Measurements from ENCODE around the gene CELSR2. TPM values are rescaled to one million over a fixed set of nuclear protein-coding genes. Genes with fewer than 3 reads are reported as not detected.

Gene CELSR2
- total RNA-seq, 4 donors from 2014 or later = 86.4 to 109 (median 102) TPM

- 81 to 86% methylated on average over 7 of the region's 7 CpGs for WGBS, 2 donors
- intact Hi-C loops (cut with DNase I; ENCODE audit: low total_unique reads) = no loop called here
- DNase-seq (ENCODE audit: low spot score in 2 of 2) = peak in 1 of 2 donors; percentile 79
- no peak overlapping the region for H3K4me3 ChIP-seq (ENCODE audit: low read depth, poor library complexity, severe bottlenecking)
- TF ChIP-seq CTCF (IDR thresholded peaks at IDR 0.05) (no peak), POLR2A (IDR thresholded peaks at IDR 0.05) (no peak)
Measured at GRCh38 chr1:109246141-109246551, 3.2 kb upstream of the CELSR2 start.

DNA sequence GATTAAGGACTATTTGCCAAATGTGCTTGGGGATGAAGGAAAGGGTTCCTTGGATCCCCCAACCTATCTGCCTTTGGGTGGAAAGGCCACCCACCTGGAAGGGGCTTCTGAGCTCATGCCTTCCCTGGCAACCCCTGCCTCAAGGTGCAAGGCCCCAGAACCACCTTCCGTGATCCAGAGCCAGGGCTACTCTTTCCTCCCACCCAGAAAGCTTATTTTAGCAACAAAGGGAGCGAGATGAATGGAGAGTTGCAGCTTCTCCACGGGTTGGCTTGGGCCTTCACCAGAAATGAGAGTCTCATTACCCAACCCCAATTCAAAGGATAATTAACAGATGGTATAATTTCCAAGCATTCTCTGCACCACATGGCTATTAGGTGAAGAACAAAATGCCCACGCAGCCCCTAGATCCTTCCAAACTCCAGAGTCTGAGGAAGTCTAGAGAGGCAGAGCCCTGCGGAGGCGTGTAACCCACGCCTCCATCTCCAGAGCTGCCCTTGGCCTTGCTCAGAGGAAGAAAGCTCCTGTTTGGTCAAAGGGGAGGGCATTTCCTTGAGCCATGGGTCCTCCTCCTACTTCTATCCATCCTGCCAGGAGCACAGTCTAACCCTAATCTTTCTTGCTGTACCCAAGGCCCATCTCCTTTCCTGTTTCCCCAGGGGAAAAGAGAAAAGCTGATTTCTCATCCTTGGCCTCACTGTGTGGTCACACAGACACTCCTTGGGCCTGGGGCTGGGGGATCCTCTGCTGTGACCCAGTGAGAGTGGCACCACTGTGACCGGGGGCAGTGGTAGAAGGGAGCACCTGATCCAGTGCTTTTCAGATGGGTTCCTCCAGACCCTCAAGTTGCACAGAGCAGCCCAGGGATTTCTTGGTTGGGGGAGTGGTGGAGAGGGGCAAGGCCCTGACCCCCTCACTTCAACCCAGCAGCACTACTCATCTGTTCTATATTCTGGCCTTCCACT is 1.7 kb upstream of the CELSR2 start:
- DNase-seq (ENCODE audit: low spot score in 2 of 2) = no peak
- intact Hi-C loops (cut with DNase I; ENCODE audit: low total_unique reads) = no loop called here
- WGBS, 2 donors = 88 to 90% methylated on average over 8 of the region's 8 CpGs

DNA sequence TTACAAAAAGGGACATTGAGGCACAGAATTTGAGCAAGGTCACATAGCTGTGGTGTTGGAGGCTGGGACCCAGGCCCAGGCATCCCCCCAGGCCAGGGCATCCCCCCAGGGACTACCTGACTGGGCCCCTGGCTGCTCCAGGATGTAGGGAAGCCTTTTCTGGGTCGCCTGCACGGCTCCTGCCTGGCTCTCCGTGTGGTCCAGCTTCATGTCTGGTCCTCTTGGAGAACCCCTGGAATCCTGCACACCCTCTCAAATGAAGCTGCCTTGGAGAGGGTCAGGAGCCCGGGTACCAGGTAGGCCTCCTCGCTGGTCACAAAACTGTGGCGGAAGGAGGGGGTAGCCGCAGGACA is 919 bp upstream of the CELSR2 start:
- peak in 1 of 2 donors; percentile 10 for DNase-seq (ENCODE audit: low spot score in 2 of 2)
- 89 to 95% methylated on average over 7 of the region's 7 CpGs for WGBS, 2 donors

More for the DNA sequence above, 1.7 kb upstream of the CELSR2 start:
- TF ChIP-seq CTCF (IDR thresholded peaks at IDR 0.05) (no peak), POLR2A (IDR thresholded peaks at IDR 0.05) (no peak)
- H3K4me3 ChIP-seq (ENCODE audit: low read depth, poor library complexity, severe bottlenecking) = no peak overlapping the region

GRCh38 chr1:109249654-109250401 is 489 bp downstream of the CELSR2 start:
- 1% methylated on average over 35 of the region's 80 CpGs; no CpG with 5 or more reads in 1 of the 2 donors for WGBS, 2 donors
- TF ChIP-seq POLR2A (IDR thresholded peaks at IDR 0.05) (no peak), CTCF (IDR thresholded peaks at IDR 0.05) (no peak)
- intact Hi-C loops (cut with DNase I; ENCODE audit: low total_unique reads) = no loop called here
- H3K4me3 ChIP-seq (ENCODE audit: low read depth, poor library complexity, severe bottlenecking) = peak overlapping the region; percentile 49
- DNase-seq (ENCODE audit: low spot score in 2 of 2) = peak in 1 of 2 donors; percentile 7

More for the DNA sequence above, 919 bp upstream of the CELSR2 start:
- no peak for TF ChIP-seq POLR2A (IDR thresholded peaks at IDR 0.05)
- no peak for TF ChIP-seq CTCF (IDR thresholded peaks at IDR 0.05)
- intact Hi-C loops (cut with DNase I; ENCODE audit: low total_unique reads) = no loop called here
- no peak overlapping the region for H3K4me3 ChIP-seq (ENCODE audit: low read depth, poor library complexity, severe bottlenecking)

DNA sequence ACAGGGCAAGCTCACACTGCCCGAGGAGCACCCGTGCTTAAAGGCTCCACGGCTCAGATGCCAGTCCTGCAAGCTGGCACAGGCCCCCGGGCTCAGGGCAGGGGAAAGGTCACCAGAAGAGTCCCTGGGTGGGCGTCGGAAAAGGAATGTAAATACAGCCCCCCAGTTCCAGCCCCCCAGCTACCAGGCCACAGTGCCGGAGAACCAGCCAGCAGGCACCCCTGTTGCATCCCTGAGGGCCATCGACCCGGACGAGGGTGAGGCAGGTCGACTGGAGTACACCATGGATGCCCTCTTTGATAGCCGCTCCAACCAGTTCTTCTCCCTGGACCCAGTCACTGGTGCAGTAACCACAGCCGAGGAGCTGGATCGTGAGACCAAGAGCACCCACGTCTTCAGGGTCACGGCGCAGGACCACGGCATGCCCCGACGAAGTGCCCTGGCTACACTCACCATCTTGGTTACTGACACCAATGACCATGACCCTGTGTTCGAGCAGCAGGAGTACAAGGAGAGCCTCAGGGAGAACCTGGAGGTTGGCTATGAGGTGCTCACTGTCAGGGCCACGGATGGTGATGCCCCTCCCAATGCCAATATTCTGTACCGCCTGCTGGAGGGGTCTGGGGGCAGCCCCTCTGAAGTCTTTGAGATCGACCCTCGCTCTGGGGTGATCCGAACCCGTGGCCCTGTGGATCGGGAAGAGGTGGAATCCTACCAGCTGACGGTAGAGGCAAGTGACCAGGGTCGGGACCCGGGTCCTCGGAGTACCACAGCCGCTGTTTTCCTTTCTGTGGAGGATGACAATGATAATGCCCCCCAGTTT is 1.3 kb downstream of the CELSR2 start:
- 85 to 91% methylated on average over 30 to 33 of the region's 33 CpGs for WGBS, 2 donors
- intact Hi-C loops (cut with DNase I; ENCODE audit: low total_unique reads) = no loop called here
- DNase-seq (ENCODE audit: low spot score in 2 of 2) = peak in 1 of 2 donors; percentile 16

More for the DNA sequence above, 1.3 kb downstream of the CELSR2 start:
- H3K4me3 ChIP-seq (ENCODE audit: low read depth, poor library complexity, severe bottlenecking) = peak overlapping the region; percentile 49
- TF ChIP-seq CTCF (IDR thresholded peaks at IDR 0.05) (no peak), POLR2A (IDR thresholded peaks at IDR 0.05) (no peak)

Measured in lower leg skin (tissue), 4 donors.